ENCODE results near the gene YY1AP1. TPM values are rescaled to one million over a fixed set of nuclear protein-coding genes. Genes with fewer than 3 reads are reported as not detected.
"Not testable (repeated sequence)": the region's sequence is repeated elsewhere in the genome, so short reads cannot be mapped to it uniquely, and the experiment has no call there.

Gene YY1AP1
- 82.9 TPM for polyA plus RNA-seq (ENCODE audit: insufficient read length)
- long read RNA-seq, donor 1, partial matches to known transcripts: 132 of 147 reads
- long read RNA-seq, donor 1, other reads (novel, unspliced or antisense): 11 of 147 reads
- long read RNA-seq, donor 2, partial matches to known transcripts: 39 of 45 reads
- long read RNA-seq, donor 2, other reads (novel, unspliced or antisense): 0 of 45 reads
- long read RNA-seq, donor 3, partial matches to known transcripts: 0 of 9 reads
- long read RNA-seq, donor 3, other reads (novel, unspliced or antisense): 0 of 9 reads
- long read RNA-seq, donor 4: 0 reads
- long read RNA-seq, donor 5, partial matches to known transcripts: 0 of 9 reads
- long read RNA-seq, donor 5, other reads (novel, unspliced or antisense): 0 of 9 reads
- long read RNA-seq, donor 6, partial matches to known transcripts: 5 of 12 reads
- long read RNA-seq, donor 6, other reads (novel, unspliced or antisense): 0 of 12 reads
- long read RNA-seq, donor 7, transcript YY1AP1-205 (11 exons, 2,663 nt): minor isoform, 5 of 20 reads
- long read RNA-seq, donor 7, transcript YY1AP1-212 (11 exons, 2,654 nt): major isoform, 9 of 20 reads
- long read RNA-seq, donor 7, partial matches to known transcripts: 0 of 20 reads
- long read RNA-seq, donor 7, other reads (novel, unspliced or antisense): 0 of 20 reads
- long read RNA-seq, donor 8, partial matches to known transcripts: 25 of 28 reads
- long read RNA-seq, donor 8, other reads (novel, unspliced or antisense): 0 of 28 reads

DNA sequence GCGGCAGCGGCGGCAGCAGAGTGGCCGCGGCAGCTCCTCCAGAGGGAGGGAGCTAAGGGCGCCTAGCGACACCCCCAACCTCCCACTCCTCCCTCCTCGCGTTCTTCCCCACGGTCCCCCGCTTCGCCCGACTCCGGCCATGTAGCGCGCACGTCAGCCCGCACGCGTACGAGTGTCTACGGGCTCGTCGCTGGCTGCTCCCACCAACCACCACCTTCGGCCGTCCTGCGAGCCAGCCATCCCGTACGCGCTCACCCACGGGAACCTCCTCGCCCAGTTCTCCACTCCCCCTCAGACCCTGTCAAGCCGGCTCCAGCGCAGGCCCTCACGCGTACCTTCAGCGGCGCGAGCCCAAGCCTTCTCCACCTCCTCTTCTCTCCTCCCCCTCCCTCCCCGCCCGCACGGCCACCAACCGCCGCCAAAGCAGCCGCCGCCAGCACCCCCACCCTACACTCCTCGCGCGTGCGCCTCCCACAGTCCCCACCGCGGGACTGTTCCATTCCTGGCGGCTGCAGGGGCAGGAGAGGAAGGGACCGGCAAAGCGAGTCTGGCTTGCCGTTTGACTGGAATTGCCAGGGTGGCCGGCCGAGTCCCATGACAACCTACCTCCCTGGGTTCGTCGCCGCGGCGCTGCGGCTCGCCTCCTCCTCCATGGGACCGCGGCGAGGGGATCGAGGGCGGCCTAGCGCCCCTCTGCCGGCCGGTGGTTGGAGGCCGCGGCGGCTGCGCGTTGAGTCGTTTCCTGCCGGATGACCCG, at the start of gene YY1AP1:
YY1AP1 (minus strand) TSS at position 451 of the 757 bp plus-strand sequence. CDS start 8,338 bp downstream, outside the sequence.
- peak; percentile 92 for DNase-seq

- DNase-seq: peak; percentile 57
These were observed 40.7 kb upstream of the YY1AP1 start for GRCh38 chr1:155729031-155729898.

- DNase-seq: no peak
These were observed 36.6 kb upstream of the YY1AP1 start for GRCh38 chr1:155725142-155725541.

DNA sequence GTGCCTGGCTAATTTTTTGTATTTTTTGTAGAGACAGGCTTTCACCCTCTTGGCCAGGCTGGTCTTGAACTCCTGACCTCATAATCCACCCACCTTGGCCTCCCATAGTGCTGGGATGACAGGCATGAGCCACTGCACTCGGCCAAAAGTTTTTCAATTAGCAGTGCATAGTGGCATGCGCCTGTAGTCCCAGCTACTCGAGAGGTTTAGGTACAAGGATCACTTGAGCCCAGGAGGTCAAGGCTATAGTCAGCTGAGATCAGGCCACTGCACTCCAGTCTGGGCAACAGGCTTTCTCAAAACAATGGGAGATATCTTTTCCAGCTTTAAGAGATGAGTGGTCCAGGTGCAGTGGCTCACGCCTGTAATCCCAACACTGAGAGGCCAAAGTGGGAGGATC, 31.1 kb upstream of the YY1AP1 start:
- DNase-seq: no peak

DNA sequence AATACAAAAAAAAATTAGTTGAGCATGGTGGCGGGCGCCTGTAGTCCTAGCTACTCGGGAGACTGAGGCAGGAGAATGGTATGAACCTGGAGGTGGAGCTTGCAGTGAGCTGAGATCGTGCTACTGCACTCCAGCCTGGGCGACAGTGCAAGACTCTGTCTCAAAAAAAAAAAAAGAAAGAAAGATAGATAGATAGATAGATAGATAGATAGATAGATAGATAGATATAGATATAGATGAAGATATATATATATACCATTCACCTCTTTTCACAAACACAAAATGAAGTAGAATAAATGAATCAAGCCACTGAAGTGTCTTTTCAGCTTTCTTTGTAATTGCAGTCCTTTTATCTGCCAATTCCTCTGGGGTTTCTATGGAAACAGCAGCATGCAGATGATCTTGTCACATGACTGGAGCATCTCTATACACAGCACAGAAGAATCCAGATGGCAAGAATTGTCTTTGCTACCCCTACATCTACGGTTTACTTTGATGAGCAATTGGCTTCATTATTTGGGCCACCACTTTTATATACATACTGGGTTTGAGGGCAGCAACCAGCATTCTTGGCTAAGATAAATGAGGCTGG, 30.0 kb upstream of the YY1AP1 start:
- not testable (repeated sequence) for DNase-seq

DNA sequence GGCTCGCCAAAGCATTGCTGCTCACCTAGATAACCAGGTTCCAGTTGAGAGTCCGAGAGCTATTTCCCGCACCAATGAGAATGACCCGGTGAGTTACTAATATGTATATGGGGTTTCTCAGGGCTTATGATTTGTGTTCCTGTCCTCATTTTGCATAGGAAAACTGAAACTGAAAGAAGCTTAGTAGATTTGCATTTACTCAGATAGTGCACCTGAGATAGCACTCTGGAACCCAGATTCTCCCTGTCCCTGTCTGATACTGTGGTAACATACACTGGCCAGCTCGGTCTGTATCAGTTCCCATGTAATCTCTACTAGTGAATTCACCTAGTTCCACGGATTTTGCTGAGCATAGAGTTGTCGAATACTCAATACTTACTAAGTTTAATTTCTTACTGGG, 28.5 kb upstream of the YY1AP1 start:
- DNase-seq: no peak

DNA sequence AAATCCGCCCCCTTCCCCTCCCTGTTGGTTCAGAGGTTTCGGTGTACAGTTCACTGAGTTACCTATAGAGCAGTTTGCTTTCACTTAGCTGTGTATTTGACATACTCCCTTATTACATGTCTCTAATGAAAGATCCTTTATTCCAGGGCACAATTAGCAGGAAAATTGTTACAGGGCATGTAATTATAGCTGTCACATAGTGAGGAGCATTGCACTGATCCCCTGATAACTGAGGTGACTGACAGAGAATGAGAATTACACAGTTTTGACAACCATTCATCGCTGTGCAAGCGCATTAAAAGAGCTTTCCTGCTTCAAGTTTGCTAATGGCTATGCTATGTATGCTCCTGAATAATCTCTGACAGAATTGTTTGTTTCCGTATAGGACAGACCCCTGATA, 27.2 kb upstream of the YY1AP1 start:
- DNase-seq: no peak

DNA sequence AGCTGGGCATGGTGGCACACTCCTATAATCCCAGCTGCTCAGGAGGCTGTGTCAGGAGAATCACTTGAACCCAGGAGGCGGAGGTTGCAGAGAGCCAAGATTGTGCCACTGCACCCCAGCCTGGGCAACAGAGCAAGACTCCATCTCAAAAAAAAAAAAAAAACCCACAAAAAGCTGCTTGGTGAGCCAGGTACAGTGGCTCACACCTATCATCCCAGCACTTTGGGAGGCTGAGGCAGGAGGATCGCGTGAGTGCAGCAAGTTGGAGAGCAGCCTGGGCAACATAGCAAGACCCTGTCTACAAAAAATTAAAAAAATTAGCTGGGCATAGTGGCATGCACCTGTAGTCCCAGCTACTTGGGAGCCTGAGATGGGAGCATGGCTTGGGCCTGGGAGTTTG, 26.5 kb upstream of the YY1AP1 start:
- not testable (repeated sequence) for DNase-seq

GRCh38 chr1:155713075-155713474, 24.5 kb upstream of the YY1AP1 start:
- no peak for DNase-seq

DNA sequence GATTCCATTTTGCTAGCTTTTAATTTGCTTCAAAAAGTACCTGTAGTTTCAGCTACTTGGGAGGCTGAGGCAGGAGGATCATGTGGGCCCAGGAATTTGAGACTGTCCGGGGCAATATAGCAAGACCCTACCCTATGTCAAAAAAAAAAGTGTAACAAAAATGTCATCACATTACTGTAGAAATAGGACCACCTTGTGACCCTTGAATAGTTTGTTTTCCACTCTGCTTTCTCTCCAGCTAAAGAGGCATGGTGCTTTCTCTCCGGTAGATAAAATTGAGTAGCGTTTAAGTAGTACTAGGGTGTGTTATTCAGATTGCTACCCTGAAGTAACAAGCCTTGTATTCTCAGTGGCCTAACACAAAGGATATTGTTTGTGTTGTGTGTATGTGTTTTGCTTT, 24.1 kb upstream of the YY1AP1 start:
- DNase-seq: not testable (repeated sequence)

GRCh38 chr1:155711457-155711856, 22.9 kb upstream of the YY1AP1 start:
- not testable (repeated sequence) for DNase-seq

GRCh38 chr1:155709391-155709790, 20.8 kb upstream of the YY1AP1 start:
- DNase-seq: no peak

DNA sequence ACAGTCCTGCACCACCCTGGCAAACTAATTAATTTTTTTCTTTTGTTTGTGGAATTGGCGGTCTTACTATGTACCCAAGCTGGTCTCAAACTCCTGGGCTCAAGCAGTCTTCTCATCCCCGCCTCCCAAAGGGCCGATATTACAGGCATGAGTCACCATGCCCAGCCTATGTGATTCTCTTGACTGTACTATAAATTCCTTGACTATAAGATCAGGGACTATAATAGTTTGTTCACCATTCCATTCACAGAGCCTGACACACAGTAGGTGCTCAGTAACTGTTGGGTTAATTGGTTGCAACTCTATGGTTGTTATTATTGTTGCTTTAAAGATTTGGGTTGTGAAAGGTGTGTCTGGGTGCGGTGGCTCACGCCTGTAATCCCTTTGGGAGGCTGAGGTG, 17.6 kb upstream of the YY1AP1 start:
- no peak for DNase-seq

GRCh38 chr1:155704414-155704813, 15.8 kb upstream of the YY1AP1 start:
- DNase-seq: not testable (repeated sequence)

DNA sequence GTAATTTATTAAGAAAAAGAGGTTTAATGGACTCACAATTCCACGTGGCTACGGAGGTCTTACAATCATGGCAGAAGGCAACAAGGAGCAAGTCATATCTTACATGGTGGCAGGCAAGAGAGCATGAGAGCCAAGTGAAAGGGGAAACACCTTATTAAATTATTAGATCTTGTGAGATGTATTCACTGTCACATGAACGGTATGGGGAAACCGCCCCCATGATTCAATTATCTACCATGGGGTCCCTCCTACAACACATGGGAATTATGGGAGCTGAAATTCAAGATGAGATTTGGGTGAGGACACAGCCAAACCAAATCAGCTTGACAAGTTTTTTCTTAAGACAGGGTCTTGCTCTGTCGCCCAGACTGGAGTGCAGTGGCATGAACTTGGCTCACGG, 14.6 kb upstream of the YY1AP1 start:
- no peak for DNase-seq

GRCh38 chr1:155701675-155702074, 13.1 kb upstream of the YY1AP1 start:
- not testable (repeated sequence) for DNase-seq

GRCh38 chr1:155699062-155699461, 10.5 kb upstream of the YY1AP1 start:
- not testable (repeated sequence) for DNase-seq

- no peak for DNase-seq
These were observed 9.9 kb upstream of the YY1AP1 start for GRCh38 chr1:155698382-155699038.

- not testable (repeated sequence) for DNase-seq
These were observed 9.0 kb upstream of the YY1AP1 start for GRCh38 chr1:155697616-155698015.

DNA sequence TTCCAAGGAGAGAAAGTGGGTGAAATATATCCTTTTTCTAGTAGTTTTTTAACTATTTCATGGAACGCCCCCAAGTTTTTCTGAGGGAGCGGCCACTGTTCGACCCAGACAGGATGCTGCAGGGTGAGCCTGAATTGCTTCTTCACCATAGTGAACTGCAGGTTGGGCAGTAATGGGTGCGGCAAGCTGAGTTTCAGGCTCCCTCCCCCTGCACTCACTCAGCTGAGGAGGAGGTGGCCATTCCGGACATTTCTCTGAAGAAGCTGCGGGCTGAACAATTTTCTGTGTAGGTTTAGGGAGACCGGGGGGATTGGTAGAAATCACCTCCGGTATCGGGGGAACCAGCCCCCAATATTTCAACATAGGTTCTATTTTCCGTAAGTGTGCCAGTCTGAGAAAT, 8.5 kb upstream of the YY1AP1 start:
- DNase-seq: no peak

DNA sequence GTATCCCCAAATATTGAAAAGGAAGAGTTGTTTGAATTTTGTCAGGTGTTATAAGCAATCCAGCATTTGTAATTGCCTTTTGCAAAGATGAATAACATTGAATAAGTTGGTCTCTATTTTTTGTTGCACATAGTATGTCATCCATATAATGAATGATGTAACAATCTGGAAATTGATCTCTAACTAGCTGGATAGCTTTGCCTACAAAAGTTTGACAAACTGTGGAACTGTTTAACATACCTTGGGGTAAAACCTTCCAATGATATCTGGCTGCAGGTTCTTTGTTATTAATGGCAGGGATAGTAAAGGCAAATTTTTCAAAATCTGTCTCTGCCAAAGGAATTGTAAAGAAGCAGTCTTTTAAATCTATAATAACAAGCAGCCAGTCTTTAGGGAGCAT, 8.0 kb upstream of the YY1AP1 start:
- no peak for DNase-seq
